ENCODE measurements around the gene LMTK3.

Gene LMTK3

GRCh38 chr19:48479686-48480085 is 31.9 kb downstream of the LMTK3 start:
- H3K9me3 ChIP-seq (ENCODE audit: control insufficient read depth, insufficient read depth, low read length) = no peaks in the 10 kb centered on the region
- no peaks in the 10 kb centered on the region for H3K4me1 ChIP-seq (ENCODE audit: insufficient read depth, low read length)
- H3K9ac ChIP-seq (ENCODE audit: low read depth, low read length) = no peak overlapping the region
- peaks cover 8% of the 10 kb centered on the region for H3K36me3 ChIP-seq (ENCODE audit: insufficient read depth, low read length)

- no peaks in the 10 kb centered on the region for H3K4me1 ChIP-seq (ENCODE audit: insufficient read depth, low read length)
- H3K9ac ChIP-seq (ENCODE audit: low read depth, low read length) = no peak overlapping the region
- H3K9me3 ChIP-seq (ENCODE audit: control insufficient read depth, insufficient read depth, low read length) = no peaks in the 10 kb centered on the region
- peaks cover 8% of the 10 kb centered on the region for H3K36me3 ChIP-seq (ENCODE audit: insufficient read depth, low read length)
Measured at GRCh38 chr19:48478339-48479256, 33.0 kb downstream of the LMTK3 start.

DNA sequence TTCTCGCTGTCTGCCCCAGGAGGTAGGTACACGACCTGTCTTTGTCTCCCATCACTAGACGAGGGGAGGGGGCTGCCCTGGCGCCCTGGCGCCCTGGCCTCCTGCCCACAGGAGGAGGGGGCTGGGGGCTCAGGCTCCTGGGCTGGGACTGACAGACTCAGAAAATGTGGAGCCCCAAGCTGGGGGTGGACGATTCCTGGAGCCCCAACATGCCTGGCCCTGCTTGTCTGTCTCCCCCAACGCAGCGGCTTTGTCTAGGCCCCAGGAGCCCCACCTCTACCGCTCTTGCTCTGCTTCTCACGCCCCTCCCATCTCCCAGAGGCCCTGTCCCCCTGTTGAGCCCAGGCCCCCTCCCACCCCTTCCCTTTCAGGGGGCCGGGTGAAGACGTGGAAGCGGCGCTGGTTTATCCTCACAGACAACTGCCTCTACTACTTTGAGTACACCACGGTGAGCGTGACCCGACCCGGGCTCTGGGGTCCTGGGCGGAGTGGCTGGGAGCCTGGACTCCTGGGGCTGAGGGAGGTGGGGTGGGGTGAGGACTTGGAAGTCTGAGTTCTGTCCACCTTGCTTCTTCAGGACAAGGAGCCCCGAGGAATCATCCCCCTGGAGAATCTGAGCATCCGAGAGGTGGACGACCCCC is 33.8 kb downstream of the LMTK3 start:
- Histone ChIP-seq H3K4me1 (ENCODE audit: insufficient read depth, low read length) (no peaks in the 10 kb centered on the region), H3K36me3 (ENCODE audit: insufficient read depth, low read length) (peaks cover 9% of the 10 kb centered on the region), H3K9me3 (ENCODE audit: control insufficient read depth, insufficient read depth, low read length) (no peaks in the 10 kb centered on the region), H3K9ac (ENCODE audit: low read depth, low read length) (no peak overlapping the region)

- Histone ChIP-seq H3K36me3 (ENCODE audit: insufficient read depth, low read length) (peaks cover 13% of the 10 kb centered on the region), H3K9me3 (ENCODE audit: control insufficient read depth, insufficient read depth, low read length) (no peaks in the 10 kb centered on the region), H3K4me1 (ENCODE audit: insufficient read depth, low read length) (no peaks in the 10 kb centered on the region), H3K9ac (ENCODE audit: low read depth, low read length) (no peak overlapping the region)
Measured at GRCh38 chr19:48477067-48477685, 34.5 kb downstream of the LMTK3 start.

DNA sequence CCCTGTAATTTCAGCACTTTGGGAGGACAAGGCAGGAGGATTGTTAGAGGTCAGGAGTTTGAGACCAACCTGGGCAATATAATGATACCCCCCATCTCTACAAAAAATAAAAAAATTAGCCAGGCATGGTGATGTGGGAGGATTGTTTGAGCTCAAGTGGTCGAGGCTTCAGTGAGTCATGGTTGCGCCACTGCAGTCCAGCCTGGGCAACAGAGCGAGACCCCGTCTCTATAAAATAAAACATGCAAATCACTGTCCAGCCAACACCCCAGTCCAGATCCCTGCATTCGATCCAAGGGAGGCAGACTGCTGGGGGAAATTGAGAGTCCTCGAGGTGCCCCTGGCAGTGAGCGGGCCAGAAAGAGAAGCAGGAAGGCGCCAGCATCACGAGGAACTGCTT is 35.5 kb downstream of the LMTK3 start:
- H3K9me3 ChIP-seq (ENCODE audit: control insufficient read depth, insufficient read depth, low read length) = no peaks in the 10 kb centered on the region
- H3K36me3 ChIP-seq (ENCODE audit: insufficient read depth, low read length) = peaks cover 18% of the 10 kb centered on the region
- H3K9ac ChIP-seq (ENCODE audit: low read depth, low read length) = no peak overlapping the region
- H3K4me1 ChIP-seq (ENCODE audit: insufficient read depth, low read length) = no peaks in the 10 kb centered on the region

DNA sequence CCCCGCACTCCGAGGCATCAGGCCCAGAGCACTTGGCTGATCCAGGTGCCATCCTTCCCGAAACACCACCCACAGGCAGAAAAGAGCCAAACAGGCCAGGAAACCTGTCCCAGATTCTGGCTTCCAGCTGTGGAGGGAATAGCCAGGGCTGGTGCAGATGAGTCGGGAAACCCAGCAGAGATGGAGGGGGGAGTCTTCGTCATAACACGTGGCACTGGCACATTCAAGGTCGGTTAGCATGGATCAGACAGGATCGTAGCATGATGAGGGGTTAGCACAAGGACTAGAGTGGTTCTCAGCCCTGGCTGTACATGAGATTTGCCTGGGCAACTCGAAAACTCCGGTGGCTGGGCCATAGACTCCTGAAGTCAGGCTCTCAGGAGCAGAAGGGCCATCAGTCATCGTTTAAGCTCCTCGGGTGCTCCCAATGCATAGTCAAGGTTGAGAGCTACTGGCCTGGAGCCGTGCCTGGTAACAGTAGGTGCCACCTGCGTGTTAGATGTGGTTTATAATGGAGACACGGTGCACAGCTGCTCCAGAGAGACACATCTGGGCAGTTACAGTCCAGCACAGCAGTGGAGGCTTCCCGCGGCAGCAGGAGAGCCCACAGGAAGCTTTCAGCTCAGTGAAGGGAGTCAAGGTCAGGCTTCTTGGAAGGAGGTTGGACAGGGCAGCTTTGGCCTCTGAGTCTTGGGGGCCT is 36.1 kb downstream of the LMTK3 start:
- Histone ChIP-seq H3K36me3 (ENCODE audit: insufficient read depth, low read length) (peaks cover 24% of the 10 kb centered on the region), H3K9me3 (ENCODE audit: control insufficient read depth, insufficient read depth, low read length) (no peaks in the 10 kb centered on the region), H3K4me1 (ENCODE audit: insufficient read depth, low read length) (no peaks in the 10 kb centered on the region), H3K9ac (ENCODE audit: low read depth, low read length) (no peak overlapping the region)

DNA sequence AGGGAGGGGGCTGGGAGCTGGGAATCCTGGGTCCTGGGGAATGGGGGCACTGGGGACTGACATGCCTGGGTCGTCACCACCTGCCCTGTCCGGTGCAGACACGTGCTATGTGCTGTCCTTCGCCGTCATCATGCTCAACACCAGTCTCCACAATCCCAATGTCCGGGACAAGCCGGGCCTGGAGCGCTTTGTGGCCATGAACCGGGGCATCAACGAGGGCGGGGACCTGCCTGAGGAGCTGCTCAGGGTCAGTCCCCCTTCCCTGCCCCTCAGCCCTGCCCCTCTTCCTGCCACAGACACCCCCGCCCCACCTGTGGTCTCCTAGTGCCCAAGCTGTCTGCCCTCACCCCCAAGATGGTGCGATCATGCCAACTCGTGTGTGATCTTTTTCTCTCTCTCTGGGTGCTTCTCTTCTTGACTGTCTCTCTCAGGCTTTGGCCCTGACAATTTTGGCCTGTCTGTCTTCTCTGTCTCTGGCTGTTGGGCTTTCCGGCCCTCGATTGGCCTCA is 37.5 kb downstream of the LMTK3 start:
- H3K4me1 ChIP-seq (ENCODE audit: insufficient read depth, low read length) = no peaks in the 10 kb centered on the region
- H3K36me3 ChIP-seq (ENCODE audit: insufficient read depth, low read length) = peaks cover 26% of the 10 kb centered on the region
- no peaks in the 10 kb centered on the region for H3K9me3 ChIP-seq (ENCODE audit: control insufficient read depth, insufficient read depth, low read length)
- H3K9ac ChIP-seq (ENCODE audit: low read depth, low read length) = no peak overlapping the region

GRCh38 chr19:48473161-48473966 is 38.3 kb downstream of the LMTK3 start:
- no peaks in the 10 kb centered on the region for H3K9me3 ChIP-seq (ENCODE audit: control insufficient read depth, insufficient read depth, low read length)
- H3K36me3 ChIP-seq (ENCODE audit: insufficient read depth, low read length) = peaks cover 26% of the 10 kb centered on the region
- H3K9ac ChIP-seq (ENCODE audit: low read depth, low read length) = no peak overlapping the region
- H3K4me1 ChIP-seq (ENCODE audit: insufficient read depth, low read length) = no peaks in the 10 kb centered on the region

- Histone ChIP-seq H3K36me3 (ENCODE audit: insufficient read depth, low read length) (peaks cover 26% of the 10 kb centered on the region), H3K9ac (ENCODE audit: low read depth, low read length) (no peak overlapping the region), H3K9me3 (ENCODE audit: control insufficient read depth, insufficient read depth, low read length) (no peaks in the 10 kb centered on the region), H3K4me1 (ENCODE audit: insufficient read depth, low read length) (no peaks in the 10 kb centered on the region)
Measured at GRCh38 chr19:48471836-48472235, 39.8 kb downstream of the LMTK3 start.

DNA sequence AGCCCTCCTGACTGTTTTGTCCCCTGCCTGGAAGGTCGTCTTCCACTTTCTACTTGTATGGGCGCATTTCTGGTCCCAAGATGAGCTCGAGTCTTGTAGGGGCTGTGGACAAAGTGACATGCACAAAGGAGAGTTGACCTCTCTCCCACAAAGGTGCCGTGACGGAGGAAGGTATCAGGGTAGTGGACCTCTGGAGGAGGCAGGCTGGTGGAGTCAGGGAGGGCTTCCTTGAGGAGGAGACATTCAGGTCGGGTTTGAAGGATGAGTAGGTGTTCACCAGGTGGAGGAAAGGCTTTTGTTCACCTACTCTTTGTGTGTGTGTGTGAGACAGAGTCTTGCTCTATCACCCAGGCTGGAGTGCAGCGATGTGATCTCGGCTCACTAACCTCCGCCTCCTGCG is 40.8 kb downstream of the LMTK3 start:
- peaks cover 24% of the 10 kb centered on the region for H3K36me3 ChIP-seq (ENCODE audit: insufficient read depth, low read length)
- H3K9ac ChIP-seq (ENCODE audit: low read depth, low read length) = no peak overlapping the region
- H3K9me3 ChIP-seq (ENCODE audit: control insufficient read depth, insufficient read depth, low read length) = no peaks in the 10 kb centered on the region
- H3K4me1 ChIP-seq (ENCODE audit: insufficient read depth, low read length) = no peaks in the 10 kb centered on the region

DNA sequence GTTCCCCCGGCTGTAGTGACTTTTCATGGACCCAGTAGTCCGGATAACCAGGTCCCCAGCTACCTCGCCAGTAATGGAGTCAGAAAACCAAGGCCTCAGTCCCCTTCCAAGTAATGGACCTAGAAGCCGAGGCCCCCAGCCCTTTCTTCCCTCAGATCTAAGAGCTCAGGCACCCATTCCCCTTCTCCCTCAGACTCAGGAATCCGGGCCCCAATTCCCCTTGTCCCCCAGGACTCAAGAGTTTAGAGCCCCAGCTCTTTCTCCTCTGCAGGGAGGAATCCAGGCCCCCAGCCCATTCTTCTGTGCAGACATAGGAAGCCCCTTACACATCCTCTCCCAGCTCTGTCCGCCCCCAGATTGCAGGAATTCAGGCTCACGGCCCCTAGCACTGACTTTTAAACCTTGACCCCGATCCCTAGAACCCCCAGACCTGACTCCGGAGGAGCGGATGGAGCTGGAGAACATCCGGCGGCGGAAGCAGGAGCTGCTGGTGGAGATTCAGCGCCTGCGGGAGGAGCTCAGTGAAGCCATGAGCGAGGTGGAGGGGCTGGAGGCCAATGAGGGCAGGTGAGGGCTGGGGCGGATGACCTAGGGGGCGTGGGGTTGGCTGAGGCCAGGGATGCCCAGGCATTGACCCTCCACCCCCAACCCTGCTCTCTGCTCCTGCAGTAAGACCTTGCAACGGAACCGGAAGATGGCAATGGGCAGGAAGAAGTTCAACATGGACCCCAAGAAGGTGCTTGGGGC is 41.5 kb downstream of the LMTK3 start:
- no peaks in the 10 kb centered on the region for H3K4me1 ChIP-seq (ENCODE audit: insufficient read depth, low read length)
- H3K9me3 ChIP-seq (ENCODE audit: control insufficient read depth, insufficient read depth, low read length) = no peaks in the 10 kb centered on the region
- peak overlapping the region; percentile 100 for H3K9ac ChIP-seq (ENCODE audit: low read depth, low read length)
- peaks cover 19% of the 10 kb centered on the region for H3K36me3 ChIP-seq (ENCODE audit: insufficient read depth, low read length)

DNA sequence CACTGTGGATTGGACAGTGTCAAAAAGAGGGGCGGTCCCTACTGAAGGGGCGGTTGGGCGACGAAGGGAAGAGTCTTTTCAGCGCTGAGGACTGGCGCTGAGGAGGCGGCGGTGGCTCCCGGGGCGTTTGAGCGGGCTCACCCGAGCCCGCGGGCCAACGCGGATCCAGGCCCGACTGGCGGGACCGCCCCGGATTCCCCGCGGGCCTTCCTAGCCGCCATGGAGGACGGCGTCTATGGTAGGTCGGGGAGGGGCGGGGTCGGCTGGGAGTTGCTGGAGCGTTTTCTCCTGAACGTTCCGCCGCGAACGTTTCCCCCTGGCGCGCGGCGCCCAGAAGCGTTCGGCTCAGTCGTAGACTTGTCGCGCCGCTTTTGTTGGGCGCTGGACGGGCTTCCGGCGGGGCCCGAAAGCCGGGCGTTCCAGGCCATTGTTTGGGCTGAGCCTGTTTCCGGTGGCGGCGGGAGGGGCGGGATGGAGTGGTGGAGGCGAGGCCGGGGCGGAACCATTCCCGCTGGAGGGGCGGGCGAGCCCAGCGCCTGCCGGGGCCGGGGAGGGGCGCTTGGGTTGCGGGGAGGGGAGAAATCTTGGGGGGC is 42.2 kb downstream of the LMTK3 start, which contains the start of gene CYTH2:
Gene CYTH2 (plus strand): TSS at position 81 of the 593 bp plus-strand sequence. CDS start 139 bp downstream, at position 220.
- Histone ChIP-seq H3K9ac (ENCODE audit: low read depth, low read length) (peak within 1 kb of the TSS; percentile 100), H3K9me3 (ENCODE audit: control insufficient read depth, insufficient read depth, low read length) (no peaks in the 10 kb centered on the region), H3K36me3 (ENCODE audit: insufficient read depth, low read length) (peaks cover 19% of the 10 kb centered on the region), H3K4me1 (ENCODE audit: insufficient read depth, low read length) (no peaks in the 10 kb centered on the region)
